NCI-H2107 treated with DMSO at 0.1 percent for 48 hours (cell line): ENCODE data around the gene SMIM38.

ENCODE experiments used
- DNase-seq: peaks from one replicate; lab custom pipeline; 2025; ENCODE audit not compliant: unreplicated experiment; lab: John Stamatoyannopoulos, UW

The SMIM38 gene

GRCh38 chr11:69174841-69175240 is 19.1 kb downstream of the SMIM38 start:
- DNase-seq = no peak

- DNase-seq = no peak
Measured at GRCh38 chr11:69178819-69179482, 23.2 kb downstream of the SMIM38 start.

DNA sequence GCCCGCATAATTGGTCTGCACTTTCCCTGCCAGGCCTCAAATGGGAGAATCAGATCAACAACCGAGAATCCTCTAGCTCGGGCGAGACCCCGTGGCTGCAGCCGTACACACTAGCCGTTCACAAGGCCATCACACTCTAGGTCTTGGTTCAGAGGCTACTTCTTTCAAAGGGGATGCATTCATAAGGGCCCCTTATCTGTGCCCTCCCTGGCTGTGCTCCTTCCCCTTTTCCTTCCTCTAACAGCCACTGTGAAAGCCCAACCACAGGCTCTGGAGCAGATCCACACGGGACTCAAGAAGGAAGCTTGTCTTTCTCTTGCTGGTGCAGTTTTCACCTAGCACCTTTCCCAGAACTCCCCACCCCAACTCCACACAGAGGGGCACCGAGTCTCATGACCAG is 24.5 kb downstream of the SMIM38 start:
- no peak for DNase-seq

DNA sequence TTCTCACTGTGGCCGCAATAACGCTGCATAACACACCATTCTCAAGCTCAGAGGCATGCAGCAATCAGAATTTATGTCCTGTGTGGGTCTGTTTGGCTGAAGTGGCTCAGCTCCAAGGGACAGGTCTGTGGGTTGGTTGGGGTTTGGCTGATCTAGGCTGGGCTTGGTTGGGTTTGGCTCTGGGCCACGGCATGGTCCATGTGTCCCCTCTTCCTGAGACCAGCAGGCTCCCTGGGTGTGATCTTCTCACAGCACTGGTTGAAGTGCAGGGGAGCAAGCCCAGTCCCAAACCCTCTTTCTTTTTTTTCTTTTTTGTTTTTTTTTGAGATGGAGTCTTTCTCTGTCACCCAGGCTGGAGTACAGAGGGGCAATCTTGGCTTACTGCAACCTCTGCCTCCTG is 25.0 kb downstream of the SMIM38 start:
- DNase-seq = no peak

GRCh38 chr11:69183613-69184012 is 27.9 kb downstream of the SMIM38 start:
- DNase-seq = no peak

DNA sequence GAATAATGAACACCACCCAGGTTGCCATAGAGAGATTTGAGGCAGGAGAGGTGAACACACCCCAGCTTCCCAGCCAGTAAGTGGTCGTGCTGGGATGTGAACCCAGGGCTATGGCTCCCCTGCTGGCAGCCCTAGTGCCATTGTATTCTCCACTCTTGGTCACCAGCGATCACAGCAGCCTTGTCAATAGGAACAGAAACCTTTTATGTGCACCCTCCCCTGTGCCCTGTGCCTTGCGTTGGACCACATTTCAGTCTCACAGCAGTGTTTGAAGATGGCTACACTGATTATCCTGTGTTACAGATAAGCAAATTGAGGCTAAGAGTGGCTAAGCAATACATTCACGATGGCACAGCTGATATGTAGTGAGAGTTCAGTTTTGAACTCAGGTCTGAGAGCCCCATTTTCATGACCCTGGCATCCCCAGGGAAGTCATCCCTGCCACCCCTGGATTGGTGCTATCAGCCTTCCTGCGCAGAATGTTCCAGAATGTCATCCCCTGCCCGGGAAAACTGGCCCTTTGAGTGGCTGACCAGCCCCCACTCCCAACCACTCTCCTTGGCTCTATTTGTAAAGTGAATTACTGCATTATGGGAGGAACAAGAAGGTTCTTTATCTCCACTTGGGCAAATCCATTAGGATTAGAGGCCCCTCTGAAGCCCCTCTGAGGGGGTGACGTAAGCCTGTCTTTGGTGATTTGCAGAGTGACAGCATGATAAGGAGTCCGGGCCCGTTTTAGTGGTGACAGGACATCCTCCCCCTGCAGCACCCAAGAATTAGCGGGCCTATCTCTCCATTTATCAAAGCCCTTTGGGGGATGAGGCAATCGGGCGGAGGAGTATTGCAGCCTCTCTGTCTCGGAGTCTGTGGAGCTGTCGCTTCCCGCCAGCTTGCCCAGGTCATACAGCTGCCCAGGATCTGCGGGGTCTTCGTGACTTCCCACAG is 30.9 kb downstream of the SMIM38 start:
- no peak for DNase-seq

DNA sequence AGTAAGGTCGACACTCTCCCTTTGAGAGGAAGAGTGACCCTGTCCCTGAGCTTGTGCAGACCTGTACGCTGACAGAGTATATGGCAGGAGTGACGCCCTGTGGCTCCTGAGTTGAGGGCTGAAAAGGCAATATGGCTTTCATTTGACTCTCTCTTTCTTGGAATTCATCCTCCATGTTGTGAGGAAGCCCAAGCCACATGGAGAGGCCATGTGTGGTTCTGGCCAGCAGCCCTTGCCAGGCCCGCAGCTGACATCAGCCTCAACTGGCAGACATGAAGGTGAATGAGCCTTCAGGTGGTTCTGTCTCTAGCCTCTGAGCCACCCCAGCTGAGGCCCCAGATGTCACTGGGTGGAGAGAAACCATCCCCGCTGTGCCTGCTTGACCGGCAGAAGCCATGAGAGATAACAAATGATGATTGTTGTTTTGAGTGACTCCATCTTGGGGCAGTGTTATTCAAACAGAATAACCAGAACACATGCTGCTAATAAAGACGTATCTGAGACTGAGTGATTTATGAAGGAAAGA is 31.9 kb downstream of the SMIM38 start:
- no peak for DNase-seq

DNA sequence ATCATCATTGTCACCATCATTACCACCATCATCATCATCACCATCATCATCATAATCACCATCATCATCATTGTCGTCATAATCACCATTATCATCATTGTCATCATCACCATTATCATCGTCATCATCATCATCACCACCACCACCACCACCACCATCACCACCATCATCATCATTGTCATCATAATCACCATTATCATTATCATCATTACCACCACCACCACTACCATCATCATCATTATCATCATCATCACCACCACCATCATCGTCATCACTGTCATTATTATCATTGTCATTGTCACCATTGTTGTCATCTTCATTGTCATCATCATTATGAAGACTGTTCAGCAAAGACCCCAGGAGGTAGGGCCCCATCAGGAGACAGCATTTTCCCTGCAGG is 33.3 kb downstream of the SMIM38 start:
- DNase-seq = no peak

DNA sequence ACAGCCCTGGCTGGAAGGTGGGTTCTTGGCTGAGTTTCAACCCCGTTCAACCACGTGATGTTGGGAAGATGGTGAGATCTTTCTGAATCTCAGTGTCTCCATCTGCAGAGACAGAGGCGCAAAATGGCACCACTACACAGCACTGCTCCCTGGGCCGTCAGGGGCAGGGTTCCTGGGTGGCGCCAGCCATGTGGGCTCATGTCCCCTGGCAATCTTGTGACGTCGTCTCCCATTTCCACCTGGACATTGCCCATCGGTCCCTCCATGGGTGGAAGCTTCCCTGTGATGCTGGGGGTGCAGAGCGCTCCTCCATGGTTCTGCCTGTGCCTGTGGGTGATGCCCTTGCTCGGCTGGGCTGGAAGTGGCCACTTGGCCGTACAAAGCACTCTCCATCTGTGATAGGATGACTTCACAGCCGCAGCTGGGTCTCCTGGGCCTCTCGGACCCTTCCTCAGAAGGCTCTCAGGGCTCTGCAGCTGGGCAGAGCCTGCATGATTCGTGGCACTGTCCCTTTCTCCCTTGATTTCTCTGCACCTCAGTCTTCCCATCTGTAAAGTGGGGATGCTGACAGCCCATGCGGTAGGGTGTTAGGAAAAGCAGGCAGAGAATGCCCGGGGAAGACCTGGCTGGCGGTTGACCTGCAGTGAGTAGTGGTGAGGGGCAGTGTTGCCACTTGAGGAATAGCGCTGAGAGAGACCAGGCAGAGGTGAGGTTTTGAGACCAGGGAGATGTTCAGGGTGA is 35.2 kb downstream of the SMIM38 start:
- DNase-seq = no peak

DNA sequence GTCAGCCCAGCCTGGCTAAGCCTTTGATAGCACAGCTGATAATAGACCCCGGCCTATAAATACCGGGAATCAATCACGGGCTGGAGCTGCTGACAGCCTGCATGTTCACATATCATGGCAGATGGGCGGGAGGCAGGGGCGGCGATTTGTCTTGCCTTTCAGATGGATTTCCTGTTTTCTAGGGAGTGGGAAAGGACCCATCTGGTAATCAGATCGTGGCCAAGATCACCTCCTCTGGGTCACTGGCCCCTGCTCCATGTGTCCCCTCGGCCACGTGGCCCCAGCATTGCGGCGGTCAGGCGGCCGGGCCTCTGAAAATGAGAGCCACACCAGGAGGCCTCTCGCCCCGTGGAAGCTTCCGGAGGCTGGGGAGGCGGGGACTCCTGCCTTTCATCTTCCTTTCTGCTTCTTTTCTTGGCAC is 36.6 kb downstream of the SMIM38 start:
- no peak for DNase-seq

GRCh38 chr11:69193151-69193550 is 37.4 kb downstream of the SMIM38 start:
- no peak for DNase-seq

- DNase-seq = no peak
Measured at GRCh38 chr11:69193629-69194028, 37.9 kb downstream of the SMIM38 start.

DNA sequence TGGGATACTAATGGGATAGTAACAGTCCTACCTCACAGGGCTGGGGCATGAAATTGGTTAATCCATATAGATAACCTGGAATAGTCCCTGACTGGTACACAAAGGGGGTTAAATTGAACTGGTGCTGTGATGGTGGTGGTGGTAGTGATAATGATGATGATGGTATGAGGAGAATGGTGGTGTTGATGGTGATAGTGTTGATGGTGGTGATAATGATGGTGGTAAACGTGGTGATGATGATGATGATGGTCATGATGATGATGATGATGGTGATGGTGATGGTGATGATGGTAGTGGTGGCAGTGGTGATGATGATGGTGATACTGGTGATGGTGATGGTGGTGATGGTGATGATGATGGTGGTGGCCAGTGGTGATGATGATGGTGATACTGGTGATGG is 38.7 kb downstream of the SMIM38 start:
- DNase-seq = no peak

GRCh38 chr11:69194956-69195355 is 39.2 kb downstream of the SMIM38 start:
- DNase-seq = no peak

GRCh38 chr11:69195824-69196782 is 40.4 kb downstream of the SMIM38 start:
- DNase-seq = no peak

DNA sequence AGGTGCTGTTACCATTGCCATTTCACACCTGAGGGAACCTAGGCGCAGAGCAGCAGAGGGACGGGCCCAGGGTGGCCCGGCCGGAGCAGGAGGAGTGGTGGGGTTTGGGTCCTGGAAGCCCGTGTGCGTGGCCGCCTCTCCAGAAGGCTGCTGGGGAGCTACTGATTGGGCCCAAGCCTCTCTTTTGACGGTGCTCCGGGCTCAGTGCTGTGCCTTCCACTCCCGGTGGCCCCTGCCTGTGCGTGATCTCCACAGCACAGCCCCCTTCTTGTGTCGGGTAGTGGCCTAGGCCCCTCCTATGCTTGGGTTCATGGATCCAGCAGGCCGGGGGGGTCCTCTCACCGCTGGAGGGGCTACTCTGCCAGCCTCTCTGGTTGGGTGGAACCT is 41.0 kb downstream of the SMIM38 start:
- no peak for DNase-seq

DNA sequence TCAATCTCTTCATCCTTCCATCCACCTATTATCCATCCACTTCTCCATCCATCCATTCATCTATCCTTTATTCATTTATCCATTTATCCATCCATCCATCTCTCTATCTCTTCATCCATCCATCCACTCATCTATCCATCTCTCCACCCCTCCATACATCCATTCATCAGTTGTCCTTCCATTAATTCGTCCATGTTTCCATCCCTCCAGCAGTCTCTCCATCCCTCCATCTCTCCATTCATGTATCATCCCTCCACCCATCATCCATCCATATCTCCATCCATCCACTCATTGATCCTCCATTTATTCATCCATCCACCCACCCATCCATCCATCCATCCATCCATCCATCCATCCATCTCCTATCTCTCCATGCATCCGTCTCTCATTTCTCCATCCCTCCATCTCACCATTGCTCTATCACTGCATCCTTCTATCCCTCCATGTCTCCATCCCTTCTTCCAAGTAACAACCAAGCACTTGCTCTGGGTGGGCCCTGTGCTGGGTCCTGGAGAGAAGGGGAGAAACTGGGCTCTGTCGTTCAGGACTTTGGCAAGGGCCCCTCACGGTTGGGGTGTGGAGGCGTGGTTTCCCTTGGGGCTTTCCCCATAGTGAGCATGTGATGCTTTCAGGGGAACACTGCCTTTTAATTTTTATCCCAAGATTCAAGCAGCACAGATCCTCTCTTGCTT is 43.3 kb downstream of the SMIM38 start:
- DNase-seq = no peak

GRCh38 chr11:69199583-69200315 is 44.0 kb downstream of the SMIM38 start:
- DNase-seq = no peak
